Mesodermal cell (in vitro differentiated cells): Measurements from ENCODE around the gene TRDN.
"Not testable (repeated sequence)": the region's sequence is repeated elsewhere in the genome, so short reads cannot be mapped to it uniquely, and the experiment has no call there.

Experiments used
- H3K27ac ChIP-seq: 2 replicates; pipeline ENCODE4 v1.7.0; 2013; ENCODE audit warnings: mild to moderate bottlenecking, low read depth, low read length, moderate library complexity; ENCODE audit not compliant: severe bottlenecking
- H3K36me3 ChIP-seq: 2 replicates; pipeline ENCODE4 v1.7.1; 2013; ENCODE audit warnings: mild to moderate bottlenecking, low read length, moderate library complexity; ENCODE audit not compliant: control insufficient read depth, insufficient read depth
- H3K4me1 ChIP-seq: one replicate; pipeline ENCODE4 v1.7.1; 2013; ENCODE audit warnings: mild to moderate bottlenecking, low read length; ENCODE audit not compliant: insufficient read depth, control insufficient read depth, poor library complexity, severe bottlenecking
- H3K4me3 ChIP-seq: 2 replicates; pipeline ENCODE4 v1.7.0; 2013; ENCODE audit warnings: low read length, control low read depth, mild to moderate bottlenecking; ENCODE audit not compliant: insufficient read depth, poor library complexity, severe bottlenecking; ENCODE audit errors: extremely low read depth
- H3K9me3 ChIP-seq: 2 replicates; pipeline ENCODE4 v1.7.1; 2013; ENCODE audit warnings: mild to moderate bottlenecking, low read length, moderate library complexity; ENCODE audit not compliant: control insufficient read depth
- WGBS, 2 experiments: methylation state at CpG; one replicate each; pipeline ENCODE4 v1.1.5; 2013; ENCODE audit warnings: missing lambda C conversion rate in 2 of 2; ENCODE audit not compliant: insufficient coverage in 2 of 2; 5-methylcytosine and 5-hydroxymethylcytosine counted together

The TRDN gene

GRCh38 chr6:123589973-123590372, 46.8 kb downstream of the TRDN start:
- Histone ChIP-seq H3K27ac (no peak overlapping the region), H3K36me3 (no peaks in the 10 kb centered on the region), H3K4me1 (no peaks in the 10 kb centered on the region), H3K9me3 (no peaks in the 10 kb centered on the region), H3K4me3 (no peak overlapping the region)
- WGBS, 2 experiments = 71 to 90% methylated on average over 2 to 3 of the region's 5 CpGs

GRCh38 chr6:123589317-123589716, 47.4 kb downstream of the TRDN start:
- Histone ChIP-seq H3K9me3 (no peaks in the 10 kb centered on the region), H3K36me3 (no peaks in the 10 kb centered on the region), H3K4me3 (no peak overlapping the region), H3K4me1 (no peaks in the 10 kb centered on the region), H3K27ac (no peak overlapping the region)
- no CpG with 5 or more reads among the region's 1 CpG for WGBS, 2 experiments

DNA sequence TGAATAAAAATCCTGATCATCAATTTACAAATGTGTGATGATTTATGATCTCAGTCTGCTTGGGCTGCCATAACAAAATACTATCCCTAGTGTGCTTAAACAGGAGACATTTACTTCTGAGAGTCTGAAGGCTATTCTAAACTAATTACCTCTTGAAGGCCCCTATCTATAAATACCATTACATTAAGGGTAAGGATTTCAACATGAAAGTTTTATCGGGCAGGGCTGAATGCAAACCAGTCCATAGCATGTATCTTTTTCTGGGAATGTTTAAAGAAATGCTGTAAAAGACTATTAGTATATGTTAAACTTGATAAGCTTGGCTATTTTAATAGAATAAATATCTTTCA, 48.2 kb downstream of the TRDN start:
- Histone ChIP-seq H3K4me3 (no peak overlapping the region), H3K4me1 (no peaks in the 10 kb centered on the region), H3K9me3 (no peaks in the 10 kb centered on the region), H3K27ac (no peak overlapping the region), H3K36me3 (no peaks in the 10 kb centered on the region)
- no CpG with 5 or more reads among the region's 1 CpG for WGBS, 2 experiments

GRCh38 chr6:123587838-123588545, 48.8 kb downstream of the TRDN start:
- H3K27ac ChIP-seq = no peak overlapping the region
- no peaks in the 10 kb centered on the region for H3K9me3 ChIP-seq
- 54 to 69% methylated on average over 3 of the region's 4 CpGs for WGBS, 2 experiments
- H3K36me3 ChIP-seq = no peaks in the 10 kb centered on the region
- no peak overlapping the region for H3K4me3 ChIP-seq
- no peaks in the 10 kb centered on the region for H3K4me1 ChIP-seq

GRCh38 chr6:123587407-123587806, 49.3 kb downstream of the TRDN start:
- H3K4me3 ChIP-seq, H3K9me3 ChIP-seq, H3K27ac ChIP-seq, H3K4me1 ChIP-seq, H3K36me3 ChIP-seq: not testable (repeated sequence)
- 88 to 89% methylated on average over 8 of the region's 8 CpGs for WGBS, 2 experiments

GRCh38 chr6:123580331-123580730, 56.4 kb downstream of the TRDN start:
- Histone ChIP-seq H3K4me1 (no peaks in the 10 kb centered on the region), H3K36me3 (no peaks in the 10 kb centered on the region), H3K27ac (no peak overlapping the region), H3K9me3 (no peaks in the 10 kb centered on the region), H3K4me3 (no peak overlapping the region)

DNA sequence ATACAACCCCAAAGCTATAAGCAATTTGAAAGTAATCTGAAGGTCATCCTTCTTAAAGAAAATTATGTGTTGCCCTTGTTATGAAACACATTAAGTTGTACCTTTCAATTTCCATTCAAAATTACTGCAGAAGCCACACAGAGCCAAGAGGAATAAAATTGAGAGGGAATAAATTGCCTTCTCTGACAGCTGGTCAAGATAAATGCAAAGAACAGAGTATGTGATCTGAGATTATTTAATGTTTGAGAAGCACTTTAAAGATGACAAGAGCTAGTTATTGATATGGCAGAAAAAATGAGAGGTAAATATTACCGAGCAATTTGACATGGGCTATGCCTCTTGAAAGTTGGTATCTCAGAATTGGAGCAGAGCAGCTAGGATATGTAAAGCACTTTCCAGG, 61.6 kb downstream of the TRDN start:
- WGBS, 2 experiments = 92% methylated on average over 1 of the region's 1 CpG; no CpG with 5 or more reads in 1 of the 2 experiments
- Histone ChIP-seq H3K4me1 (no peaks in the 10 kb centered on the region), H3K4me3 (no peak overlapping the region), H3K27ac (no peak overlapping the region), H3K36me3 (no peaks in the 10 kb centered on the region), H3K9me3 (no peaks in the 10 kb centered on the region)

DNA sequence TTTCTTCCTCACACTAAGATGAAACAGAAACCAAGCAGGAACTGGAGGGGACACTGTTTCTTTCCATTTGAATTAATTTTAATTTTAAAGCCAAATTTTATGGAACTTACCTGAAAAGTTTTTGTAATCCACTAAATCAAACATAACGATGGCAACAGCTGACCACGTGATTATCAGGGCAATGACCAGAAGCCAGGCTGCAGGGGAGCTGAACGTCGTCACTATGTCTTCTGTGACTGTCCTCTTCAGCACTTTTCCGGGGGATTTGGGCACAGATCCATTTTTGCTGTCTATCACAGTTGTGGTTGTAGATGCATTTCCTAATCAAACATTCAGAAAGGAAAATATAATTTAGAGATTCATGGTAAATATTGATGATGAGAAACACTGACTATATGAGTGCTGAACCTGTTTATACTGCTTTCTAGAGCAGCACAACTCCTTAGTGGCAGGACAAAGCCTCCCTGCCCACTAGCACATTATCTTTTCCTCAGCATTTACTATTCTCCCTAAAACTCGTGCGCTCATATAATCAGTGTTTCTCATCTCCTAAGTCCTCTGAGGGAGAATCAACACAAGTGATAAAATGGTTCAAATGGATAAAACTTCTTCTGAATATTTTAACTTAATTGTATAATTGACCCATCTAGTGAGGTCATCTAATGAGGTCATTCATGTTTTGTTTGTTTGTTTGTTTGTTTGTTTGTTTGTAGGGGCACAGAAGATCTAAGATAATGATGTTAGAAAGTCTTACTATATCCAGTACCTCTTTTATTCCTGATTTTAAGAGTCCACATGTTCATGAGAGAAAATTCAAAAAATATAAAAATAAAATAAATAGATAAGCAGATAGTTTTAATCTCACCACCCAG, 65.7 kb downstream of the TRDN start:
- no peaks in the 10 kb centered on the region for H3K9me3 ChIP-seq
- no peak overlapping the region for H3K4me3 ChIP-seq
- WGBS, 2 experiments = 91% methylated on average over 3 of the region's 7 CpGs; no CpG with 5 or more reads in 1 of the 2 experiments

GRCh38 chr6:123569575-123569974, 67.2 kb downstream of the TRDN start:
- no peak overlapping the region for H3K4me3 ChIP-seq
- no peaks in the 10 kb centered on the region for H3K36me3 ChIP-seq
- H3K9me3 ChIP-seq = no peaks in the 10 kb centered on the region
- H3K27ac ChIP-seq = no peak overlapping the region
- H3K4me1 ChIP-seq = no peaks in the 10 kb centered on the region

More for the DNA sequence above, 65.7 kb downstream of the TRDN start:
- no peak overlapping the region for H3K27ac ChIP-seq
- H3K36me3 ChIP-seq = no peaks in the 10 kb centered on the region
- no peaks in the 10 kb centered on the region for H3K4me1 ChIP-seq

GRCh38 chr6:123565529-123565928, 71.2 kb downstream of the TRDN start:
- Histone ChIP-seq H3K9me3 (no peaks in the 10 kb centered on the region), H3K4me3 (no peak overlapping the region), H3K27ac (no peak overlapping the region), H3K36me3 (no peaks in the 10 kb centered on the region), H3K4me1 (no peaks in the 10 kb centered on the region)
- 91 to 97% methylated on average over 4 of the region's 10 CpGs for WGBS, 2 experiments

- H3K4me3 ChIP-seq = no peak overlapping the region
- no peaks in the 10 kb centered on the region for H3K4me1 ChIP-seq
- H3K9me3 ChIP-seq = no peaks in the 10 kb centered on the region
- H3K27ac ChIP-seq = no peak overlapping the region
- WGBS, 2 experiments = 72 to 82% methylated on average over 2 to 3 of the region's 3 CpGs
- H3K36me3 ChIP-seq = no peaks in the 10 kb centered on the region
Observed at GRCh38 chr6:123564361-123564760, 72.4 kb downstream of the TRDN start.
